ENCODE data around the gene KLHL13.
"Not testable (repeated sequence)": the region's sequence is repeated elsewhere in the genome, so short reads cannot be mapped to it uniquely, and the experiment has no call there.

KLHL13 gene

GRCh38 chrX:117990438-117990837 is 126.2 kb downstream of the KLHL13 start:
- DNase-seq (ENCODE audit: low read depth in 2 of 2), result no peak

GRCh38 chrX:117989512-117989911 is 127.1 kb downstream of the KLHL13 start:
- no peak for DNase-seq (ENCODE audit: low read depth in 2 of 2)

GRCh38 chrX:117987373-117987772 is 129.2 kb downstream of the KLHL13 start:
- DNase-seq (ENCODE audit: low read depth in 2 of 2), result no peak

- no peak for DNase-seq (ENCODE audit: low read depth in 2 of 2)
These were observed 131.4 kb downstream of the KLHL13 start for GRCh38 chrX:117985241-117985640.

GRCh38 chrX:117982694-117983392 is 133.8 kb downstream of the KLHL13 start:
- no peak for DNase-seq (ENCODE audit: low read depth in 2 of 2)

- DNase-seq (ENCODE audit: low read depth in 2 of 2), result no peak
These were observed 138.2 kb downstream of the KLHL13 start for GRCh38 chrX:117978402-117978801.

GRCh38 chrX:117977526-117977925 is 139.1 kb downstream of the KLHL13 start:
- DNase-seq (ENCODE audit: low read depth in 2 of 2), result no peak

- no peak for DNase-seq (ENCODE audit: low read depth in 2 of 2)
These were observed 143.4 kb downstream of the KLHL13 start for GRCh38 chrX:117973110-117973807.

- DNase-seq (ENCODE audit: low read depth in 2 of 2), result no peak
These were observed 143.9 kb downstream of the KLHL13 start for GRCh38 chrX:117972711-117973109.

- DNase-seq (ENCODE audit: low read depth in 2 of 2), result no peak
These were observed 146.8 kb downstream of the KLHL13 start for GRCh38 chrX:117969782-117970181.

- DNase-seq (ENCODE audit: low read depth in 2 of 2), result no peak
These were observed 147.3 kb downstream of the KLHL13 start for GRCh38 chrX:117969328-117969727.

- no peak for DNase-seq (ENCODE audit: low read depth in 2 of 2)
These were observed 157.6 kb downstream of the KLHL13 start for GRCh38 chrX:117959045-117959444.

GRCh38 chrX:117957128-117957527 is 159.5 kb downstream of the KLHL13 start:
- DNase-seq (ENCODE audit: low read depth in 2 of 2), result no peak

GRCh38 chrX:117939296-117939695 is 177.3 kb downstream of the KLHL13 start:
- not testable (repeated sequence) for DNase-seq (ENCODE audit: low read depth in 2 of 2)

GRCh38 chrX:117936118-117936517 is 180.5 kb downstream of the KLHL13 start:
- no peak for DNase-seq (ENCODE audit: low read depth in 2 of 2)

- DNase-seq (ENCODE audit: low read depth in 2 of 2), result not testable (repeated sequence)
These were observed 186.5 kb downstream of the KLHL13 start for GRCh38 chrX:117930116-117930515.

- no peak for DNase-seq (ENCODE audit: low read depth in 2 of 2)
These were observed 196.9 kb downstream of the KLHL13 start for GRCh38 chrX:117919755-117920154.

GRCh38 chrX:117910216-117910615 is 206.4 kb downstream of the KLHL13 start:
- DNase-seq (ENCODE audit: low read depth in 2 of 2), result no peak

- DNase-seq (ENCODE audit: low read depth in 2 of 2), result no peak
These were observed 218.4 kb downstream of the KLHL13 start for GRCh38 chrX:117898226-117898625.

GRCh38 chrX:117895418-117895817 is 221.2 kb downstream of the KLHL13 start:
- no peak for DNase-seq (ENCODE audit: low read depth in 2 of 2)

GRCh38 chrX:117892469-117892868 is 224.1 kb downstream of the KLHL13 start:
- no peak for DNase-seq (ENCODE audit: low read depth in 2 of 2)

GRCh38 chrX:117871796-117872195 is 244.8 kb downstream of the KLHL13 start:
- no peak for DNase-seq (ENCODE audit: low read depth in 2 of 2)

- no peak for DNase-seq (ENCODE audit: low read depth in 2 of 2)
These were observed 256.1 kb downstream of the KLHL13 start for GRCh38 chrX:117860517-117860916.

All from stimulated activated CD4-positive, alpha-beta T cell treated with anti-CD3 and anti-CD28 coated beads, Interleukin-1b, Interleukin-23, amount 100 ng/mL, for 1 hour (primary cell).